Stimulated activated CD8-positive, alpha-beta memory T cell treated with anti-CD3 and anti-CD28 coated beads, Interleukin-4, amount 100 ng/mL, for 1 hour (primary cell): ENCODE results near the gene ZNF317.
"Not testable (repeated sequence)": the region's sequence is repeated elsewhere in the genome, so short reads cannot be mapped to it uniquely, and the experiment has no call there.

Source experiments
- DNase-seq, 2 donors: peaks; one replicate each; pipeline ENCODE4 v3.0.0-alpha.2; 2020; ENCODE audit warnings: low read depth in 2 of 2, low spot score in 1 of 2

The ZNF317 gene

GRCh38 chr19:9171393-9171991, 31.3 kb downstream of the ZNF317 start:
- DNase-seq = no peak

- no peak for DNase-seq
These were observed 35.1 kb downstream of the ZNF317 start for GRCh38 chr19:9175326-9175725.

GRCh38 chr19:9178901-9179300, 38.7 kb downstream of the ZNF317 start, which contains the start of gene OR7D2:
OR7D2 (plus strand) TSS chr19:9178979; CDS start chr19:9185782, 6,803 bp downstream.
- DNase-seq = no peak

GRCh38 chr19:9183000-9183399, 42.8 kb downstream of the ZNF317 start:
- DNase-seq = no peak

- DNase-seq = no peak
These were observed 47.0 kb downstream of the ZNF317 start for GRCh38 chr19:9187191-9187590.

GRCh38 chr19:9189535-9189934, 49.3 kb downstream of the ZNF317 start:
- no peak for DNase-seq

GRCh38 chr19:9198044-9198443, 57.8 kb downstream of the ZNF317 start:
- DNase-seq = not testable (repeated sequence)

GRCh38 chr19:9205501-9206113, 65.4 kb downstream of the ZNF317 start:
- peak; percentile 21 to 47 for DNase-seq
